Ishikawa (cell line): Measurements from ENCODE around the gene LRRC32.

Experiments
- CEBPB ChIP-seq: IDR thresholded peaks from 2 replicates; pipeline ENCODE4 v1.6.1; 2012
- EGR1 ChIP-seq: IDR thresholded peaks from 2 replicates; pipeline ENCODE4 v1.6.1; 2012
- EP300 ChIP-seq: IDR thresholded peaks from 2 replicates; pipeline ENCODE4 v1.6.1; 2012; ENCODE audit warnings: borderline replicate concordance
- MAX ChIP-seq: IDR thresholded peaks from 2 replicates; pipeline ENCODE4 v1.6.1; 2012
- NFIC ChIP-seq: IDR thresholded peaks from 2 replicates; pipeline ENCODE4 v1.6.1; 2012
- REST ChIP-seq: IDR thresholded peaks from 2 replicates; pipeline ENCODE4 v1.6.1; 2012; ENCODE audit warnings: low read depth, mild to moderate bottlenecking
- TEAD4 ChIP-seq: IDR thresholded peaks from 2 replicates; pipeline ENCODE4 v1.6.1; 2012
- YY1 ChIP-seq: IDR thresholded peaks from 2 replicates; pipeline ENCODE4 v1.6.1; 2012; ENCODE audit warnings: low read depth
- ZBTB7A ChIP-seq: IDR thresholded peaks from 2 replicates; pipeline ENCODE4 v1.6.1; 2012; ENCODE audit warnings: low read depth

GRCh38 chr11:76666830-76667229 lies 3.7 kb downstream of the LRRC32 start:
- TF ChIP-seq CEBPB, result no peak
- no peak for TF ChIP-seq YY1
- no peak for TF ChIP-seq REST
- TF ChIP-seq EP300, result no peak
- TF ChIP-seq NFIC, result no peak
- no peak for TF ChIP-seq EGR1
- TF ChIP-seq MAX, result no peak
- TF ChIP-seq ZBTB7A, result no peak
- no peak for TF ChIP-seq TEAD4
